PFSK-1 (cell line): ENCODE results near the gene ATP1A1.

Experiments used
- FOXP2 ChIP-seq: optimal IDR thresholded peaks from 2 replicates; pipeline ENCODE3; 2011; ENCODE audit warnings: borderline replicate concordance, control low read depth, inconsistent platforms; ENCODE audit not compliant: insufficient read depth; ENCODE audit errors: extremely low read length, extremely low read depth
- POLR2AphosphoS5 ChIP-seq: IDR thresholded peaks from 2 replicates; pipeline ENCODE4 v1.6.1; 2012; ENCODE audit warnings: low read depth, mild to moderate bottlenecking, control low read depth, low read length, moderate library complexity
- SIN3A ChIP-seq: IDR thresholded peaks from 2 replicates; pipeline ENCODE4 v1.6.1; 2012; ENCODE audit warnings: mild to moderate bottlenecking, low read length, moderate library complexity, borderline replicate concordance; ENCODE audit not compliant: insufficient read depth
- TAF1 ChIP-seq: IDR thresholded peaks from 2 replicates; pipeline ENCODE4 v1.6.1; 2012; ENCODE audit warnings: low read length, control low read depth, borderline replicate concordance; ENCODE audit not compliant: insufficient read depth
- TF ChIP-seq, protein P1 (sequence below), 2 experiments: IDR thresholded peaks; 2 replicates each; pipeline versions ENCODE4 v1.6.1 to v1.8.0; 2011 to 2012; ENCODE audit warnings: low read depth in 2 of 2, low read length in 2 of 2, control low read depth in 1 of 2, inconsistent platforms in 1 of 2, mild to moderate bottlenecking in 1 of 2, moderate library complexity in 1 of 2; ENCODE audit not compliant: insufficient read depth in 1 of 2

ATP1A1 gene

GRCh38 chr1:116357487-116357886 is 15.6 kb upstream of the ATP1A1 start:
- TF ChIP-seq, protein P1, sequence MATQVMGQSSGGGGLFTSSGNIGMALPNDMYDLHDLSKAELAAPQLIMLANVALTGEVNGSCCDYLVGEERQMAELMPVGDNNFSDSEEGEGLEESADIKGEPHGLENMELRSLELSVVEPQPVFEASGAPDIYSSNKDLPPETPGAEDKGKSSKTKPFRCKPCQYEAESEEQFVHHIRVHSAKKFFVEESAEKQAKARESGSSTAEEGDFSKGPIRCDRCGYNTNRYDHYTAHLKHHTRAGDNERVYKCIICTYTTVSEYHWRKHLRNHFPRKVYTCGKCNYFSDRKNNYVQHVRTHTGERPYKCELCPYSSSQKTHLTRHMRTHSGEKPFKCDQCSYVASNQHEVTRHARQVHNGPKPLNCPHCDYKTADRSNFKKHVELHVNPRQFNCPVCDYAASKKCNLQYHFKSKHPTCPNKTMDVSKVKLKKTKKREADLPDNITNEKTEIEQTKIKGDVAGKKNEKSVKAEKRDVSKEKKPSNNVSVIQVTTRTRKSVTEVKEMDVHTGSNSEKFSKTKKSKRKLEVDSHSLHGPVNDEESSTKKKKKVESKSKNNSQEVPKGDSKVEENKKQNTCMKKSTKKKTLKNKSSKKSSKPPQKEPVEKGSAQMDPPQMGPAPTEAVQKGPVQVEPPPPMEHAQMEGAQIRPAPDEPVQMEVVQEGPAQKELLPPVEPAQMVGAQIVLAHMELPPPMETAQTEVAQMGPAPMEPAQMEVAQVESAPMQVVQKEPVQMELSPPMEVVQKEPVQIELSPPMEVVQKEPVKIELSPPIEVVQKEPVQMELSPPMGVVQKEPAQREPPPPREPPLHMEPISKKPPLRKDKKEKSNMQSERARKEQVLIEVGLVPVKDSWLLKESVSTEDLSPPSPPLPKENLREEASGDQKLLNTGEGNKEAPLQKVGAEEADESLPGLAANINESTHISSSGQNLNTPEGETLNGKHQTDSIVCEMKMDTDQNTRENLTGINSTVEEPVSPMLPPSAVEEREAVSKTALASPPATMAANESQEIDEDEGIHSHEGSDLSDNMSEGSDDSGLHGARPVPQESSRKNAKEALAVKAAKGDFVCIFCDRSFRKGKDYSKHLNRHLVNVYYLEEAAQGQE (IDR thresholded peaks at IDR 0.05; ENCODE audit: insufficient read depth in 1 of 2, low read depth in 2 of 2, low read length in 2 of 2) = no peak
- TF ChIP-seq FOXP2 (no peak), TAF1 (no peak), SIN3A (no peak), POLR2AphosphoS5 (no peak)

GRCh38 chr1:116359060-116359830 is 13.8 kb upstream of the ATP1A1 start:
- TF ChIP-seq, protein P1 (IDR thresholded peaks at IDR 0.05; ENCODE audit: insufficient read depth in 1 of 2, low read depth in 2 of 2, low read length in 2 of 2) = no peak

- TF ChIP-seq FOXP2 (no peak), TAF1 (no peak), POLR2AphosphoS5 (no peak), SIN3A (no peak)
- TF ChIP-seq, protein P1 (IDR thresholded peaks at IDR 0.05; ENCODE audit: insufficient read depth in 1 of 2, low read depth in 2 of 2, low read length in 2 of 2) = no peak
Observed at GRCh38 chr1:116359871-116360270, 13.2 kb upstream of the ATP1A1 start.

DNA sequence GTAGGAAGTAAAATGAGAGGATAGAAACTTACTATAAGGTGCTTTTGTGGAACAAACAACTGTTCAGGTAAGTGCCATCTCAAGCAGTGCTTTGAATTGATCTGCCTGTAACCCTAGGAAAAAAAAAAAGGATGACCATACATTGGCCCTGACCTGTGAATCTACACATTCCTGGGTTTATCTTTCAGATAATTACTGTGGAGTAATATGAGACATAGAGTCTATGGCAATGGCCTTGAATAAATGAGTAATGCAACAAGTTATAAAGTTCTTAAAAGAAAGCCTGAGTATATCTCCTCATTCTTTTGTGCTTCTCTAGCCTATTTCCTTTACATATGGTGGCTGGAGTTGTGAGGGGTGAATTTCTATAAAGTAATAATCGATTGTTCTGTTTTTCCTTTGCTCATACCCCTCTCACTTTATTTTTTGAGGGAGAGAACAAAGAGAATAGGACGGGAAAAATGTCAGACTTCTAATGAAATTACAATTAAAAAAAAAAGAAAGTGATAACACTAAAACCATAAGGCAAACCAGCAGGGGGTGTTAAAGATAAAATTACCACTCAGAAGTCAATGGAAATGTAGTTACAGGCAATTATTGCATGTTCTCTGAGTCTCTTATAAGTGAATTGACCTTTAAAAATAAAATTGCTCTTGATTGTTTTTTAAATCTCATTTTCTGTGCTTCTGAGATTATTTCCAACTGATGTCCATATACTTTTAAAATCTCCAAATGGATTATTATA is 12.4 kb upstream of the ATP1A1 start:
- TF ChIP-seq FOXP2 (no peak), SIN3A (no peak), POLR2AphosphoS5 (no peak), TAF1 (no peak)
- TF ChIP-seq, protein P1 (IDR thresholded peaks at IDR 0.05; ENCODE audit: insufficient read depth in 1 of 2, low read depth in 2 of 2, low read length in 2 of 2) = no peak
